DOHH2 (cell line): ENCODE measurements around the gene HHATL.

ENCODE experiments used
- EZH2phosphoT487 ChIP-seq: fragments of 200-600 bp; sonication (generic); IDR thresholded peaks from 2 replicates; pipeline ENCODE4 v1.6.1; 2017; ENCODE audit warnings: borderline replicate concordance, mild to moderate bottlenecking, antibody characterized with exemption, low read length, moderate library complexity, mixed read lengths
- TF ChIP-seq, protein P1 (sequence below): fragments of 200-600 bp; sonication (generic); IDR thresholded peaks from one replicate; pipeline ENCODE4 v1.5.1; 2014; ENCODE audit warnings: antibody characterized with exemption, mild to moderate bottlenecking, low read depth, low read length; ENCODE audit not compliant: poor library complexity, severe bottlenecking

DNA sequence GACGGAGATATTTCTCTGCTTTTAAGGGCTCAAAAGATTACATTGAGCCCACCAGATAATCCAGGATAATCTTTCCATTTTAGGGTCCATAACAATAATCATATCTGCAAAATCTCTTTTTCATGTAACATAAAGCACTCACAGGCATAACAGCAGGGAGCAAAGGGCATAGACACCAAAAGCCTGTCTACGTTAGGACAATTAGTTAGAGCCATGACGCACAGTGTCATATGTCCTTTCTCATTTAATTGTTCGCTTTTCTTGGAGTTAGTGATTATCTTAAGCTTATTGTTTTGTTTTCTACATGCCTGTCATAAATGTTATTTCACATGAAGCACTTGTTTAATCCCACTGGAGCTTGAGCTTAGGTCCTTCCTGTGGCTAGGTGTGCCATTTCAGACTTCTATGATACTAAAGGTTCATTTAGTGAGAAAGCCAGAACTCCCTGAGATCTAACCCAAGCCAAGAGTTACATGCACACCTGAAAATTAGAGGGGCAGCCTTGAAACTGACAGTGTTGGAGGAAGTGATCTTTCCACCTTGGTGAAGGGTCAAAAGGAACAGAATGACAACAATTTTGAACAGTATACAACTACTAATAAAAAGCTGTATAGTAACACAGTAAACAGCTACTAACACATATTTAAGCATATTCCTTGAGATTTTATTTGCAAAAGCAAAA lies 11.7 kb upstream of the HHATL start:
- TF ChIP-seq, protein P1, sequence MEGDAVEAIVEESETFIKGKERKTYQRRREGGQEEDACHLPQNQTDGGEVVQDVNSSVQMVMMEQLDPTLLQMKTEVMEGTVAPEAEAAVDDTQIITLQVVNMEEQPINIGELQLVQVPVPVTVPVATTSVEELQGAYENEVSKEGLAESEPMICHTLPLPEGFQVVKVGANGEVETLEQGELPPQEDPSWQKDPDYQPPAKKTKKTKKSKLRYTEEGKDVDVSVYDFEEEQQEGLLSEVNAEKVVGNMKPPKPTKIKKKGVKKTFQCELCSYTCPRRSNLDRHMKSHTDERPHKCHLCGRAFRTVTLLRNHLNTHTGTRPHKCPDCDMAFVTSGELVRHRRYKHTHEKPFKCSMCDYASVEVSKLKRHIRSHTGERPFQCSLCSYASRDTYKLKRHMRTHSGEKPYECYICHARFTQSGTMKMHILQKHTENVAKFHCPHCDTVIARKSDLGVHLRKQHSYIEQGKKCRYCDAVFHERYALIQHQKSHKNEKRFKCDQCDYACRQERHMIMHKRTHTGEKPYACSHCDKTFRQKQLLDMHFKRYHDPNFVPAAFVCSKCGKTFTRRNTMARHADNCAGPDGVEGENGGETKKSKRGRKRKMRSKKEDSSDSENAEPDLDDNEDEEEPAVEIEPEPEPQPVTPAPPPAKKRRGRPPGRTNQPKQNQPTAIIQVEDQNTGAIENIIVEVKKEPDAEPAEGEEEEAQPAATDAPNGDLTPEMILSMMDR = no peak
- TF ChIP-seq EZH2phosphoT487 = no peak
